Measurements from ENCODE around the gene ZXDC. TPM values are rescaled to one million over a fixed set of nuclear protein-coding genes. Genes with fewer than 3 reads are reported as not detected.

The ZXDC gene, protein sequence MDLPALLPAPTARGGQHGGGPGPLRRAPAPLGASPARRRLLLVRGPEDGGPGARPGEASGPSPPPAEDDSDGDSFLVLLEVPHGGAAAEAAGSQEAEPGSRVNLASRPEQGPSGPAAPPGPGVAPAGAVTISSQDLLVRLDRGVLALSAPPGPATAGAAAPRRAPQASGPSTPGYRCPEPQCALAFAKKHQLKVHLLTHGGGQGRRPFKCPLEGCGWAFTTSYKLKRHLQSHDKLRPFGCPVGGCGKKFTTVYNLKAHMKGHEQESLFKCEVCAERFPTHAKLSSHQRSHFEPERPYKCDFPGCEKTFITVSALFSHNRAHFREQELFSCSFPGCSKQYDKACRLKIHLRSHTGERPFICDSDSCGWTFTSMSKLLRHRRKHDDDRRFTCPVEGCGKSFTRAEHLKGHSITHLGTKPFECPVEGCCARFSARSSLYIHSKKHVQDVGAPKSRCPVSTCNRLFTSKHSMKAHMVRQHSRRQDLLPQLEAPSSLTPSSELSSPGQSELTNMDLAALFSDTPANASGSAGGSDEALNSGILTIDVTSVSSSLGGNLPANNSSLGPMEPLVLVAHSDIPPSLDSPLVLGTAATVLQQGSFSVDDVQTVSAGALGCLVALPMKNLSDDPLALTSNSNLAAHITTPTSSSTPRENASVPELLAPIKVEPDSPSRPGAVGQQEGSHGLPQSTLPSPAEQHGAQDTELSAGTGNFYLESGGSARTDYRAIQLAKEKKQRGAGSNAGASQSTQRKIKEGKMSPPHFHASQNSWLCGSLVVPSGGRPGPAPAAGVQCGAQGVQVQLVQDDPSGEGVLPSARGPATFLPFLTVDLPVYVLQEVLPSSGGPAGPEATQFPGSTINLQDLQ
- 8.6 and 9.6 TPM in 2 replicates for total RNA-seq (2014; rRNA removed; shearing (Covaris generic); ENCODE audit: low replicate concordance)

DNA sequence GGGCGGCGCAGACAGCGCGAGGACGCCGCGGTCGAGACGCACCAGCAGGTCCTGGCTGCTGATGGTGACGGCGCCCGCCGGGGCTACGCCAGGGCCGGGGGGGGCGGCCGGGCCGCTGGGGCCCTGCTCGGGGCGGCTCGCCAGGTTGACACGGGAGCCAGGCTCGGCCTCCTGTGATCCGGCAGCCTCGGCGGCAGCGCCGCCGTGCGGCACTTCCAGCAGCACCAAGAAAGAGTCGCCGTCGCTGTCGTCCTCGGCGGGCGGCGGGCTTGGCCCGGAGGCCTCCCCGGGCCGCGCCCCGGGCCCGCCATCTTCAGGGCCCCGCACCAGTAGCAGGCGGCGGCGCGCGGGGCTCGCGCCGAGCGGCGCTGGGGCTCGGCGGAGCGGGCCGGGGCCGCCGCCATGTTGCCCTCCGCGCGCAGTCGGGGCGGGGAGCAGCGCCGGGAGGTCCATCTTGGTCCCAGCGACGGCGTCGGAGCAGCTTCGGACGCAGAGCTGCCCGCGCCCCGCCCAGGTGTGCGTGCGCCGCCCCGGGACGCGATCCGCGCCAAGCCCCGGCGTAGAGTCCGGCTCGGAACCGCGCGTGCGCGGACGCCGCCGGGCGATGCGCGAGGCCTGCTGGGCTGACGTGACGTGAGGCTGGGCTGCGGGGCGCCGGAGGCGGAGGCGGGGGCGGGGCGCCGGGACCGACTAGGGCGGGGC, at the start of gene ZXDC:
ZXDC (minus strand) TSS at position 479 of the 702 bp plus-strand sequence; CDS start at position 453, 26 bp downstream.
- DNase-seq (ENCODE audit: low read depth), result peak; percentile 83
- in situ Hi-C loops (cut with HindIII; ENCODE audit: low pct_unique_long_range_greater_than_20kb, low sequenced_read_pairs), result no loop called here

DNA sequence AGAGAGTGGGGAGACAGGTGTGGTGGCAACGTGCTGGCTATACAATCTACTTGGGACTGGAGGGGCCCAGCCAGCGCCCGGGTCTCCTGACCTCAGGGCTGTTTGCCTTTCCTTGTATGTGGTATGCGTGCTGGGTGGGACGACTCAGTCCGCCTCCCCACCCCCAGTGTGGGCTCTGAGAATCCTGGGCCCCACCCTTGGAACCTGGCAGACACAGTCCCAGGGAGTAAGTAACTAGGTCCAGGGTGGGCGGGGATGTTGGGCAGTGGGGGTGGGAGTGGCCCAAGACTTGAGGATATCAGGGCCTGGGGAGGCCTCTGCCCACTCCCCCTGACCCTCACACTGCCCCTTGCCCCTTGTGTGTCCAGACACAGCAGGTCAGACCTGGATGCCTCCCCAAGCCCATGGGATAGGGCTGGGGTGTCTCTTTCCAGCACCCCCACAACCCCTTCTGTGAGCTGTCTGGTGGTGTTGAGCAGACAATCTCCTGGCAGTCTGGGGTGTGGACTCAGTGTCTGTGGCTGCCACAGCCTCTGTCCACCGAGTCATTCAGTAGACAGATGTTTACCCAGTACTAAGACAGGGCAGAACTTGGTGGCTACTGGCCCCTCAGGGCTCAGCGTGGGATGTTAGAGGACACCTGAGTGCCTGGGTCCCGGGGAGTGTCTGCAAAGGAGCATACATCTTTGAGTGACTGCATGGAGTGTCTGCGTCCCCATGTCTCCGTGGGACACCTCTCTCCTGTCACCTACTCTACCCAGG, 49.6 kb upstream of the ZXDC start:
- in situ Hi-C loops (cut with HindIII; ENCODE audit: low pct_unique_long_range_greater_than_20kb, low sequenced_read_pairs), result no loop called here
- no peak for DNase-seq (ENCODE audit: low read depth)

DNA sequence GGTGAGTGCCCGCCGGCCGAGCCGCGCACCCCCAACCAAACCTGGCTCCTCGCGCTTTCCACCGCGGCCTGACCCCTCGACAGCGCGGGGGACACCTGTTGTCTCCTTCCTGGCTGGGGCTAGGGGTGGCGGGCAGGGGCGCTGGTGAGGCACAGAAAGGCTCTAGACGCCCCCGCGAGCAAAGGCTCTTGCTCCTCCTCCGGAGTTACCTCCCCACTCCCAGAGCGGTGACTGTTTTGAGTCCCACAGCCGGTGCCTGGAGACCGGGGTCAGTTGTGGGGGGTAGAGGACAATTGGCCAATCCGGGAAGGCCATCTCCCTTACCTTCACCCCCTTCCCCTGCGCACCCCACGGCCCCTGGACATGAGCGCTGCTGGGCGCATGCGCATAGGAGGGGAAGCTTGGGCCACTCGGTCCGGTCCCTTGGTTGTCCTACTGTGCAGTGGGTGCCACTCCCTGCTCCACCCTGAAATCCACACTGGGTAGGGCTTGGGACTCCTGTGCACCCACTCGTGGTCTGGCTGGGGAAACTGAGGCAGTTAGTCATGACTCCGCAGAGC, 48.8 kb upstream of the ZXDC start:
- in situ Hi-C loops (cut with HindIII; ENCODE audit: low pct_unique_long_range_greater_than_20kb, low sequenced_read_pairs), result no loop called here
- no peak for DNase-seq (ENCODE audit: low read depth)

GRCh38 chr3:126523745-126524428, 48.2 kb upstream of the ZXDC start, which contains the start of gene CHST13:
Gene CHST13 (plus strand): TSS chr3:126524155. CDS start chr3:126524333, 178 bp downstream.
- in situ Hi-C loops (cut with HindIII; ENCODE audit: low pct_unique_long_range_greater_than_20kb, low sequenced_read_pairs), result no loop called here

GRCh38 chr3:126522363-126522788, 46.7 kb upstream of the ZXDC start:
- in situ Hi-C loops (cut with HindIII; ENCODE audit: low pct_unique_long_range_greater_than_20kb, low sequenced_read_pairs), result no loop called here
- peak; percentile 34 for DNase-seq (ENCODE audit: low read depth)

More at GRCh38 chr3:126523745-126524428, 48.2 kb upstream of the ZXDC start, which contains the start of gene CHST13:
- peak; percentile 46 for DNase-seq (ENCODE audit: low read depth)

DNA sequence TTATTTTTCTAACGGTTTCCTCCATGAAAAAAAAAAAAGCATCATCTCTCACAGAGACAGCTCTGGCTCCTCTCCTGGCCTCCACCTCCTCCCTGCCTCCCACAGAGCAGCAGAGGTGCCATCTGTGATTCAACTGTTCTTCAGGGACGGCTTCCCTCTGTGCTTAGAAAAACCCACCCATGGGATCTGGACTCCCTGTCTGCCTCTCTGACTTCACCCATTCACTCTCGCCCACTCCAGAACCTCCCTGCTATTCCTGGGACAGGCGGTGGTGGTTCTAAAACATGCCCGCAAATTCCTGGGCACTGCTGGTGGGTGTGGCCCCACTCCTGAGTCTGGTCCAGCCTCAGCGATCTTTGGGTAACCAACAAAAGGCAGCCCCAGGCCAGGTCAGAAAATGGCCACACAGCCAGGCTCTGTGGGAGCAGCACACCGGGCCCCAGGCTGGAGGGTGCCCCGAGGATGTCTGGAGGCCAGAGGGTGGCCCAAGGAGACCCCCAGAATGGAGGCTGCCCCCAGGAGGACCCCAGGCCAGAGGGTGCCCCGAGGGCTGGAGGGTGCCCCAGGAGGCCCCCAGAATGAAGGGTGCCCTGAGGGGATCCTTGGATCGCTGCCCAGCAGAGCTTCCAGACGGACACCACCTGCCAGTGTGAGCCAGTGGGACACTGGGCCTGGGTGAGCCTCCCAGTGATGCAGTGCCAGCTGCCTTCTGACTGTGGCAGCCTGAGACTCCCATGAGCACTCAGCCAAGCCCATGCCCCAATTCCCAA, 45.6 kb upstream of the ZXDC start:
- no peak for DNase-seq (ENCODE audit: low read depth)
- in situ Hi-C loops (cut with HindIII; ENCODE audit: low pct_unique_long_range_greater_than_20kb, low sequenced_read_pairs), result no loop called here

- in situ Hi-C loops (cut with HindIII; ENCODE audit: low pct_unique_long_range_greater_than_20kb, low sequenced_read_pairs), result no loop called here
- no peak for DNase-seq (ENCODE audit: low read depth)
Measured at GRCh38 chr3:126519506-126520455, 44.1 kb upstream of the ZXDC start.

DNA sequence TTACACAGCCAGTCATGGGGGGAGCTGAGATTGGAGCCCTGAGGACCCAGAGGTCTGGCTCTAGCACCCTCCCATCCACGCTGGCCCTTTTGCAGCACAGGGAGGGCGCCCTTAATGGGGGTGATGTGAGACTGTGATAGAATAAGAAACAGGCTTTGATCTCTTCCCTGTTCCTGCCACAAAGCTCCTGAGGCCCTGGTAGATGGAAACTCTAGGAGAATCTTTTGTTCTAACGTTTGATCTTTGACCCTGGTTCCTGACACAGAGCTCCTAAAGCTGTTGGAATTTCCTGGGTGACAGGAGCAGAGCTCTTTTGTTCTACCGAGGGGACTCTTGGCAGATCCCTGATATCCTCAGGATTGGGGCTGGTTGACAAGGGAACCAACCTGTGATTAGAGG, 43.1 kb upstream of the ZXDC start:
- no peak for DNase-seq (ENCODE audit: low read depth)
- in situ Hi-C loops (cut with HindIII; ENCODE audit: low pct_unique_long_range_greater_than_20kb, low sequenced_read_pairs), result no loop called here

DNA sequence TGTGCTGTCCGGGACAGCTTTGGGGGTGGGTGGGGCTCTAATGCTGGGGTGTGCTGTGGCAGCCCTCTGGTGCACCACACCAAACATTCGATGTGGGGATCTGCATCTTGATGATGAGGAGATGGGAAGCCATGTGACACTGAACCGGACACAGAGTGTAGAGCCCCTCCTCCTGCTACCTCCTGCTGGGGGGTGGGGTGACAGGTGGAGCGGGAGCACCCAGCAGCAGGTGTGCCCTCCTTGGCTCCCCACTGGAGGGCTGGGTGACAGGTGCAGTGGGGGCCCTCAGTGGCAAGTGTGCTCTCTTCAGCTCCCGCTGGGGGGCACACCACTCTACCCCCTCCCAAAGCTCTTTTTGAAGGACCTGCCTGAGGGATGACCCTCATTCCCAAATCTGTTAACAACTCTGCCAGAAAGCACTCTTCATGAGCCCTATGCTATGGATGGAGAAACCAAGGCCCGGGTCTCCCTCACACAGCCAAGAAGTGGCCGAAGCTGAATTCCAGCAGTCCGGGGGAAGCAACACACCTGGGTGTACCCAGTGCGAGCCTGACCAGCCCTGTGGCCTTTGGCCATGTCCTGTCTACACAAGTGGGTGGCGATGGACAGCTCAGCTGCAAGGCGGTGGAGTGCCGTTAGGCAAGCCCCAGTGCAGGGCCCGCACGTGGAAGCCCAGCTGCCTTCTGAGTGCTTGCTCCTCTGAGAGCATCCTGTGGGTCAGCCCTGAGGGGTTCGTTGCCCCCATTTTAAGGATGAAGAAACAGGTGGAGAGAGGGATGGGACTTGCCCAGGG, 42.5 kb upstream of the ZXDC start:
- DNase-seq (ENCODE audit: low read depth), result no peak
- in situ Hi-C loops (cut with HindIII; ENCODE audit: low pct_unique_long_range_greater_than_20kb, low sequenced_read_pairs), result no loop called here

GRCh38 chr3:126517291-126517951, 41.7 kb upstream of the ZXDC start, which contains the start of gene UROC1:
Gene UROC1 (minus strand): TSS chr3:126517773. CDS start chr3:126517719, 54 bp downstream.
- in situ Hi-C loops (cut with HindIII; ENCODE audit: low pct_unique_long_range_greater_than_20kb, low sequenced_read_pairs), result no loop called here
- DNase-seq (ENCODE audit: low read depth), result no peak

- in situ Hi-C loops (cut with HindIII; ENCODE audit: low pct_unique_long_range_greater_than_20kb, low sequenced_read_pairs), result no loop called here
- no peak for DNase-seq (ENCODE audit: low read depth)
Measured at GRCh38 chr3:126516936-126517290, 41.2 kb upstream of the ZXDC start.

- in situ Hi-C loops (cut with HindIII; ENCODE audit: low pct_unique_long_range_greater_than_20kb, low sequenced_read_pairs), result no loop called here
- DNase-seq (ENCODE audit: low read depth), result no peak
Measured at GRCh38 chr3:126516152-126516935, 40.7 kb upstream of the ZXDC start.

GRCh38 chr3:126515066-126515706, 39.5 kb upstream of the ZXDC start:
- DNase-seq (ENCODE audit: low read depth), result no peak
- in situ Hi-C loops (cut with HindIII; ENCODE audit: low pct_unique_long_range_greater_than_20kb, low sequenced_read_pairs), result no loop called here
